ENCODE results near the gene FTO. TPM values are rescaled to one million over a fixed set of nuclear protein-coding genes. Genes with fewer than 3 reads are reported as not detected.
A peak's percentile ranks its signal among the peaks of the same experiment; 100 is the strongest.

Gene FTO
- total RNA-seq, 1 donor from 2014 or later = 110 TPM

DNA sequence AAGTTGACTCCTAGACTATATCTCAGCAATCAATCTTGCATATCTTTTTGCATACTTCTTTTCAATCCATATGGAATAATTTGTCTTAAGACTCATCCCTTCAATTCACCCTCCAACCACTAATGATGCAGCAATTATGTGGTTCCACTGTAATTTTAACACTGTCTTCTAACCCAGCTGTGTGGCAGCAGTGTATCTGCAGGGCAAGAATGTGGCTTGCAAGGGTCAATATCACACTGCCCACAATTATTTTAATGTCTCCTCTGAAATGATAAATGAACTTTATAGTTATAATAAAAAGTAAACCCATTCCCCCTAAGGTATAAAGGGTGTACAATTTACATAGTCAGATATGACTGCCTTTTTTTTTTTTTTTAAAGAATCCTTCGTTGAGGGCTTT, 48.6 kb downstream of the FTO start:
- no peak overlapping the region for H3K4me3 Mint-ChIP-seq
- peaks cover 41% of the 10 kb centered on the region for H3K4me1 Mint-ChIP-seq
- TF ChIP-seq EZH2phosphoT487 (IDR thresholded peaks at IDR 0.05) = no peak
- TF ChIP-seq, protein P1, sequence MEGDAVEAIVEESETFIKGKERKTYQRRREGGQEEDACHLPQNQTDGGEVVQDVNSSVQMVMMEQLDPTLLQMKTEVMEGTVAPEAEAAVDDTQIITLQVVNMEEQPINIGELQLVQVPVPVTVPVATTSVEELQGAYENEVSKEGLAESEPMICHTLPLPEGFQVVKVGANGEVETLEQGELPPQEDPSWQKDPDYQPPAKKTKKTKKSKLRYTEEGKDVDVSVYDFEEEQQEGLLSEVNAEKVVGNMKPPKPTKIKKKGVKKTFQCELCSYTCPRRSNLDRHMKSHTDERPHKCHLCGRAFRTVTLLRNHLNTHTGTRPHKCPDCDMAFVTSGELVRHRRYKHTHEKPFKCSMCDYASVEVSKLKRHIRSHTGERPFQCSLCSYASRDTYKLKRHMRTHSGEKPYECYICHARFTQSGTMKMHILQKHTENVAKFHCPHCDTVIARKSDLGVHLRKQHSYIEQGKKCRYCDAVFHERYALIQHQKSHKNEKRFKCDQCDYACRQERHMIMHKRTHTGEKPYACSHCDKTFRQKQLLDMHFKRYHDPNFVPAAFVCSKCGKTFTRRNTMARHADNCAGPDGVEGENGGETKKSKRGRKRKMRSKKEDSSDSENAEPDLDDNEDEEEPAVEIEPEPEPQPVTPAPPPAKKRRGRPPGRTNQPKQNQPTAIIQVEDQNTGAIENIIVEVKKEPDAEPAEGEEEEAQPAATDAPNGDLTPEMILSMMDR (IDR thresholded peaks at IDR 0.05) = no peak
- TF ChIP-seq EZH2 (IDR thresholded peaks at IDR 0.05) = no peak
- peak overlapping the region; percentile 35 for H3K27ac Mint-ChIP-seq
- H3K4me2 ChIP-seq = no peak overlapping the region
- H3K9me3 ChIP-seq (ENCODE audit: low read depth) = peaks cover 6% of the 10 kb centered on the region
- H3F3A ChIP-seq (ENCODE audit: low read depth) = peaks cover 29% of the 10 kb centered on the region
- H4K20me1 ChIP-seq (ENCODE audit: low read depth) = no peaks in the 10 kb centered on the region
- peaks cover 72% of the 10 kb centered on the region for H3K79me2 ChIP-seq (ENCODE audit: low read depth)
- H3K4me1 ChIP-seq = peaks cover 46% of the 10 kb centered on the region
- H3K36me3 Mint-ChIP-seq = peaks cover 2% of the 10 kb centered on the region
- no peaks in the 10 kb centered on the region for H3K36me3 ChIP-seq
- DNase-seq (ENCODE audit: low spot score) = no peak
- peaks cover 12% of the 10 kb centered on the region for H3K9me3 Mint-ChIP-seq
- H3K27me3 ChIP-seq = no peaks in the 10 kb centered on the region
- no peak overlapping the region for H3K9ac ChIP-seq
- no peaks in the 10 kb centered on the region for H3K27me3 Mint-ChIP-seq (ENCODE audit: insufficient read depth, low read depth)
- H3K27ac ChIP-seq = no peak overlapping the region
- no peak overlapping the region for H2AFZ ChIP-seq (replicated peaks)
- H3K4me3 ChIP-seq = no peak overlapping the region

DNA sequence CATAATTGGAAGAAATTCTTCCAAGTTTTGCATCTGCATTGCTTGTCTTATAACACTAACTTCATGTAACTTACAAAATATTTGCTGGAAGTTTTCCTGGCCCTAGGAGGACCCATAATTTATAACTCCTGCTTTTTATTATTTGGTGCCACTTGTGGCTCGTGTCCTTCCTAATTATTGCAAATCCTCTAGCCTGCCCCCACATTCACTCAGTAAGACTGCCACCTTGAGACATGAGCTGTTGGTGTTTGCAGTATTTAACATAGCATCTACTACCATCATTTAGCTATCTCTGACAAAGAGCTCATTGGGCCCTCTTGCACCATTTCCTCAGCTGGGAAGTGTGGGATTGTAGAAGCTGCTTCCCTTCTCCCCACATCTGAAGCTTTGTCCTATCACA, 49.5 kb downstream of the FTO start:
- H3F3A ChIP-seq (ENCODE audit: low read depth) = peaks cover 35% of the 10 kb centered on the region
- no peak overlapping the region for H2AFZ ChIP-seq (replicated peaks)
- H3K4me2 ChIP-seq = no peak overlapping the region
- Mint-ChIP-seq H3K4me1 (peaks cover 49% of the 10 kb centered on the region), H3K27ac (no peak overlapping the region), H3K36me3 (no peaks in the 10 kb centered on the region), H3K4me3 (no peak overlapping the region), H3K27me3 (ENCODE audit: insufficient read depth, low read depth) (no peaks in the 10 kb centered on the region), H3K9me3 (peaks cover 8% of the 10 kb centered on the region)
- H3K4me1 ChIP-seq = peaks cover 54% of the 10 kb centered on the region
- no peak overlapping the region for H3K9ac ChIP-seq
- no peaks in the 10 kb centered on the region for H4K20me1 ChIP-seq (ENCODE audit: low read depth)
- H3K4me3 ChIP-seq = no peak overlapping the region
- peaks cover 72% of the 10 kb centered on the region for H3K79me2 ChIP-seq (ENCODE audit: low read depth)
- peak overlapping the region; percentile 32 for H3K27ac ChIP-seq
- DNase-seq (ENCODE audit: low spot score) = no peak
- TF ChIP-seq, protein P1 (IDR thresholded peaks at IDR 0.05) = no peak
- no peaks in the 10 kb centered on the region for H3K9me3 ChIP-seq (ENCODE audit: low read depth)
- H3K27me3 ChIP-seq = no peaks in the 10 kb centered on the region
- H3K36me3 ChIP-seq = no peaks in the 10 kb centered on the region

DNA sequence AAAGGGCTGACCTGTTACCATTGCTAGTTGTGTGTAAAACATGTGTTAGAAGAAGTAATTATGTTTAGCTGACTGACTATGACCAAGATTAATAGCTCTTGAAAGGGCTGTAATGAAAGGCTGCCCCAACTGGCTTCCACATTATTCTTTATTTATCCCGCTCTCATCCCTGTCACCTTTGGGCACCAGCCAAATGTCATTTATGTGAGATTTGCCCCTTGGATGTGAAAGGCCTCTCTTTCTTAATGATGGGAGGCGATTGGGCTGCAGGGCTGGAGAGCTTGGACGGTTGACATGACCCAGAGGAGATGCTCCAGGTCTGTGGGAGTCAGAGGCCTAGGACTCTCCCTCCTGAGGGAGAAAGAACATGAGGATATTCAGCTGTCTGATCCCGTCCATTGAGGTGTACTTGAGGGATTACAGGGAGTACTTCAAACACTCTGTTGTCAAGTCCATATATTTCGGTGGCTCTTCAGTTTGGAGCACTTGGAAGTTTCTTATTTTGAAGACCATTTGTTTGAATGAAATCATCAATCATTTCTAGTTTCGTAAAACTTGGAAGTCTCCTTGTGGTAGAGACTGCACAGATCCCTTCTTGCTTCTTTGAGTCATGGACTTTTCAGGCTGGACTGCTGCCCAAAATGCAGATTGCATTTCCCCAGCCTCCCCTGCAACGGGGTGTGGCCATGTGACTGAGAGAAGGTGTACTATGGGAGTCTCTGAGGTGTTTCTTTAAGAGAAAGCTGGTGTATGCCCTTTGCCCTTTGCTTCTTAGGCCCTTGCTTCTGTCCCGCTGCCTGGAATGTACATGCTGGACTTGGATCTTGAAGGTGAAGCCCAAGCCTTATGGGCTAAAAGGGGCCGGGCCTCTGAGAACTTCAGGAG, 51.3 kb downstream of the FTO start:
- Histone ChIP-seq H3K36me3 (no peaks in the 10 kb centered on the region), H3K27me3 (no peaks in the 10 kb centered on the region), H3F3A (ENCODE audit: low read depth) (peaks cover 35% of the 10 kb centered on the region), H2AFZ (replicated peaks) (no peak overlapping the region), H4K20me1 (ENCODE audit: low read depth) (no peaks in the 10 kb centered on the region), H3K9ac (no peak overlapping the region), H3K79me2 (ENCODE audit: low read depth) (peaks cover 72% of the 10 kb centered on the region), H3K9me3 (ENCODE audit: low read depth) (no peaks in the 10 kb centered on the region), H3K4me2 (peak overlapping the region; percentile 70), H3K4me1 (peaks cover 58% of the 10 kb centered on the region), H3K27ac (peak overlapping the region; percentile 85), H3K4me3 (no peak overlapping the region)
- Mint-ChIP-seq H3K4me1 (peaks cover 51% of the 10 kb centered on the region), H3K9me3 (peaks cover 2% of the 10 kb centered on the region), H3K27me3 (ENCODE audit: insufficient read depth, low read depth) (no peaks in the 10 kb centered on the region), H3K4me3 (peak overlapping the region; percentile 33), H3K36me3 (peaks cover 2% of the 10 kb centered on the region), H3K27ac (peak overlapping the region; percentile 97)
- DNase-seq (ENCODE audit: low spot score) = no peak
- no peak for TF ChIP-seq EZH2phosphoT487 (IDR thresholded peaks at IDR 0.05)
- TF ChIP-seq EZH2 (IDR thresholded peaks at IDR 0.05) = no peak
- TF ChIP-seq, protein P1 (IDR thresholded peaks at IDR 0.05) = no peak
